OCI-LY7 (cell line): ENCODE results near the gene GNB2. TPM values are rescaled to one million over a fixed set of nuclear protein-coding genes. Genes with fewer than 3 reads are reported as not detected.

Experiments used
- BruUV-seq: library from RNA; stranded (reverse); fragments of 400-500 nt; replicated peaks from 2 replicates; lab custom pipeline; 2021; lab: Mats Ljungman, UMichigan
- CTCF ChIA-PET: fragments of 300-600 bp; sonication (Branson Sonifier 250); formaldehyde crosslinking; loops from one replicate; lab custom pipeline; 2022; ENCODE audit warnings: antibody characterized with exemption; ENCODE audit not compliant: unreplicated experiment; lab: Charles Lee
- POLR2A ChIA-PET: fragments of 300-600 bp; sonication (Branson Sonifier 250); formaldehyde crosslinking; loops from one replicate; lab custom pipeline; 2022; ENCODE audit warnings: antibody characterized with exemption; lab: Charles Lee
- DNase-seq: peaks from one replicate; pipeline ENCODE4 v3.0.0-alpha.2; 2015; ENCODE audit warnings: low spot score
- H2AFZ ChIP-seq: fragments of 200-600 bp; sonication (generic), shearing (Covaris generic); 2 replicates; pipeline ENCODE4 v1.6.1; 2014; ENCODE audit warnings: mild to moderate bottlenecking, antibody characterized with exemption, low read length, moderate library complexity
- H3K27ac ChIP-seq: fragments of 200-600 bp; sonication (generic); 2 replicates; pipeline ENCODE4 v1.5.1; 2014; ENCODE audit warnings: mixed run types, low read depth, mild to moderate bottlenecking, moderate library complexity, low read length, inconsistent platforms; ENCODE audit not compliant: poor library complexity, severe bottlenecking
- H3K36me3 ChIP-seq: fragments of 200-600 bp; sonication (generic); 2 replicates; pipeline ENCODE4 v1.6.1; 2014; ENCODE audit warnings: mild to moderate bottlenecking, antibody characterized with exemption, low read length, moderate library complexity, mixed read lengths; ENCODE audit not compliant: insufficient read depth
- H3K4me1 ChIP-seq: fragments of 200-600 bp; sonication (generic); 2 replicates; pipeline ENCODE4 v1.5.1; 2014; ENCODE audit warnings: mild to moderate bottlenecking, low read length; ENCODE audit not compliant: insufficient read depth, poor library complexity, severe bottlenecking
- H3K4me2 ChIP-seq: fragments of 200-600 bp; sonication (generic); 2 replicates; pipeline ENCODE4 v1.6.1; 2014; ENCODE audit warnings: mild to moderate bottlenecking, low read length
- H3K4me3 ChIP-seq: fragments of 200-600 bp; sonication (generic); 2 replicates; pipeline ENCODE4 v1.5.1; 2014; ENCODE audit warnings: mild to moderate bottlenecking, low read depth, low read length; ENCODE audit not compliant: poor library complexity, severe bottlenecking
- H3K79me2 ChIP-seq: fragments of 200-600 bp; sonication (generic); 2 replicates; pipeline ENCODE4 v1.6.1; 2016; ENCODE audit warnings: low read depth, mild to moderate bottlenecking, low read length, moderate library complexity, mixed read lengths; ENCODE audit not compliant: insufficient read depth
- H3K9me2 ChIP-seq: fragments of 200-600 bp; sonication (generic); 2 replicates; pipeline ENCODE4 v1.6.1; 2016; ENCODE audit warnings: mild to moderate bottlenecking, low read length, mixed read lengths; ENCODE audit not compliant: insufficient read depth
- H3K9me3 ChIP-seq: fragments of 200-600 bp; sonication (generic); 2 replicates; pipeline ENCODE4 v1.6.1; 2014; ENCODE audit warnings: mild to moderate bottlenecking, mixed run types, low read length, mixed read lengths
- H4K20me1 ChIP-seq: fragments of 200-600 bp; sonication (generic); 2 replicates; pipeline ENCODE4 v1.6.1; 2014; ENCODE audit warnings: mild to moderate bottlenecking, antibody characterized with exemption, low read length, moderate library complexity, mixed read lengths; ENCODE audit not compliant: insufficient read depth
- EZH2phosphoT487 ChIP-seq: fragments of 200-600 bp; sonication (generic); IDR thresholded peaks from 2 replicates; pipeline ENCODE4 v1.6.1; 2018; ENCODE audit warnings: low read depth, borderline replicate concordance, mild to moderate bottlenecking, mixed run types, antibody characterized with exemption, low read length, moderate library complexity, mixed read lengths
- intact Hi-C: fragments of 100-400 bp; cut with micrococcal nuclease; formaldehyde crosslinking; loops from one replicate; pipeline ENCODE4 v1.10.0; 2022; ENCODE audit not compliant: unreplicated experiment
- total RNA-seq, 2 experiments: library from RNA; depleted of rRNA in 1 of 2; stranded (reverse); fragments of >200 nt in 1 of 2; shearing (Covaris generic) in 1 of 2; gene quantifications; 2 replicates each; pipeline ENCODE4 v1.2.3, GENCODE V29; 2014 to 2022
- TF ChIP-seq, protein P1 (sequence below): fragments of 200-600 bp; sonication (generic); conservative IDR thresholded peaks from 2 replicates; pipeline ENCODE4 v1.5.1; 2014; ENCODE audit warnings: mild to moderate bottlenecking, antibody characterized with exemption, low read length, moderate library complexity, mixed read lengths

Gene GNB2
- total RNA-seq, 2 experiments from 2014 or later = 80.4 to 174 TPM

DNA sequence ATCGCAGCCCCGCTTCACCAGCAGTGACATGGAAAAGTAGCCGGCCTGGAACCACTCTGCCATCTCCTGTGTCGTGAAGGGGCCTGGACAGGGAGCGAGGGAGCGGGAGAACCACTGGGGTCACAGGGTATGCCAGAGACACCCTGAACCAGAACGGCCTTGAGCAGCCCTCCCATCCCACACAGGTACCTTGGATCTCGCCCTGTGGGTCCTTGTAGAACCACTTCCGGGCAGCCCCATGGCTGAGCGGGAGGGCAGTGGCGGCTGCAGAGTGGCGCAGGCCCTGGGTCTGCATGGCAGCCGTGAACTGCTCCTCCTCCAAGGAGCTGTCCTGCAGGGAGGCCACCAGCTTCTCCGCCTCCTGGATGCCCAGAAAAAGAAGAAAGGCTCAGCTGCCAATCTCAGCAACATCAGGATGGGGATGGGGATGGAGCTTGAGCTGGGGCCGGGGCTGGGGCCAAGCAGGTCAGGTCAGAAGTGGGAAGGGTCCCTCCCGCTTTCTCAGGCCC, 11.0 kb downstream of the GNB2 start:
- intact Hi-C loops = no loop called here
- H3K36me3 ChIP-seq = peaks cover 99% of the 10 kb centered on the region
- H3K4me3 ChIP-seq = no peak overlapping the region
- no peak overlapping the region for H2AFZ ChIP-seq
- H3K4me1 ChIP-seq = no peaks in the 10 kb centered on the region
- no peak overlapping the region for H3K27ac ChIP-seq
- ChIA-PET CTCF (no interaction called here), POLR2A (interaction anchor here (0.5 kb wide), 1 partner anchor 581 kb away, joined by 3 read pairs; no protein-coding TSS in a partner anchor)
- no peaks in the 10 kb centered on the region; the same call in 1 of the 2 replicates for H4K20me1 ChIP-seq
- no peaks in the 10 kb centered on the region for H3K9me3 ChIP-seq
- H3K79me2 ChIP-seq = peaks cover 7% of the 10 kb centered on the region; the same call in 1 of the 2 replicates
- no peak overlapping the region for H3K4me2 ChIP-seq
- BruUV-seq = no TSS peak
- TF ChIP-seq, protein P1, sequence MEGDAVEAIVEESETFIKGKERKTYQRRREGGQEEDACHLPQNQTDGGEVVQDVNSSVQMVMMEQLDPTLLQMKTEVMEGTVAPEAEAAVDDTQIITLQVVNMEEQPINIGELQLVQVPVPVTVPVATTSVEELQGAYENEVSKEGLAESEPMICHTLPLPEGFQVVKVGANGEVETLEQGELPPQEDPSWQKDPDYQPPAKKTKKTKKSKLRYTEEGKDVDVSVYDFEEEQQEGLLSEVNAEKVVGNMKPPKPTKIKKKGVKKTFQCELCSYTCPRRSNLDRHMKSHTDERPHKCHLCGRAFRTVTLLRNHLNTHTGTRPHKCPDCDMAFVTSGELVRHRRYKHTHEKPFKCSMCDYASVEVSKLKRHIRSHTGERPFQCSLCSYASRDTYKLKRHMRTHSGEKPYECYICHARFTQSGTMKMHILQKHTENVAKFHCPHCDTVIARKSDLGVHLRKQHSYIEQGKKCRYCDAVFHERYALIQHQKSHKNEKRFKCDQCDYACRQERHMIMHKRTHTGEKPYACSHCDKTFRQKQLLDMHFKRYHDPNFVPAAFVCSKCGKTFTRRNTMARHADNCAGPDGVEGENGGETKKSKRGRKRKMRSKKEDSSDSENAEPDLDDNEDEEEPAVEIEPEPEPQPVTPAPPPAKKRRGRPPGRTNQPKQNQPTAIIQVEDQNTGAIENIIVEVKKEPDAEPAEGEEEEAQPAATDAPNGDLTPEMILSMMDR = no peak
- TF ChIP-seq EZH2phosphoT487 = no peak
- no peaks in the 10 kb centered on the region for H3K9me2 ChIP-seq
- DNase-seq = no peak

- Histone ChIP-seq H3K79me2 (peaks cover 12% of the 10 kb centered on the region), H3K27ac (no peak overlapping the region), H3K36me3 (peaks cover 99% of the 10 kb centered on the region), H3K4me3 (no peak overlapping the region), H3K4me2 (no peak overlapping the region), H3K4me1 (no peaks in the 10 kb centered on the region), H2AFZ (no peak overlapping the region), H3K9me3 (no peaks in the 10 kb centered on the region), H4K20me1 (peaks cover 5% of the 10 kb centered on the region), H3K9me2 (no peaks in the 10 kb centered on the region)
- no peak for DNase-seq
- CTCF ChIA-PET = no interaction called here
- BruUV-seq = no TSS peak
- POLR2A ChIA-PET = interaction anchor here (0.5 to 0.6 kb wide), 2 partner anchors 48 to 582 kb away, joined by 3 to 6 read pairs; no protein-coding TSS in a partner anchor
- intact Hi-C loops = no loop called here
- TF ChIP-seq, protein P1 = no peak
- TF ChIP-seq EZH2phosphoT487 = no peak
Observed at GRCh38 chr7:100685049-100685605, 11.6 kb downstream of the GNB2 start.

GRCh38 chr7:100685631-100686145, 12.1 kb downstream of the GNB2 start:
- intact Hi-C loops = no loop called here
- ChIA-PET CTCF (no interaction called here), POLR2A (interaction anchor here (0.6 kb wide), 1 partner anchor 49 kb away, joined by 6 read pairs; no protein-coding TSS in a partner anchor)
- Histone ChIP-seq H3K36me3 (peaks cover 94% of the 10 kb centered on the region), H2AFZ (no peak overlapping the region), H3K27ac (no peak overlapping the region), H4K20me1 (peaks cover 6% of the 10 kb centered on the region), H3K9me2 (no peaks in the 10 kb centered on the region), H3K4me3 (no peak overlapping the region), H3K4me1 (peaks cover under 1% of the 10 kb centered on the region), H3K4me2 (no peak overlapping the region), H3K9me3 (no peaks in the 10 kb centered on the region), H3K79me2 (peaks cover 17% of the 10 kb centered on the region)
- TF ChIP-seq, protein P1 = no peak
- TF ChIP-seq EZH2phosphoT487 = no peak
- no peak for DNase-seq
- no TSS peak for BruUV-seq
